WTC11 (cell line): ENCODE results near the gene ASB13.

ENCODE experiments used
- CREB1 ChIP-seq: sonication (generic); formaldehyde crosslinking; IDR thresholded peaks from 2 replicates; pipeline ENCODE4 v1.8.0; 2023; ENCODE audit warnings: mild to moderate bottlenecking, missing genetic modification reagents
- CTCF ChIP-seq: fragments of 200-600 bp; IDR thresholded peaks from 2 replicates; pipeline ENCODE4 v1.8.0; 2022; ENCODE audit warnings: antibody characterized with exemption
- IRF2 ChIP-seq: sonication (generic); formaldehyde crosslinking; IDR thresholded peaks from 2 replicates; pipeline ENCODE4 v1.8.0; 2022; ENCODE audit warnings: low read depth, missing genetic modification reagents, borderline replicate concordance
- MYBL2 ChIP-seq: sonication (generic); formaldehyde crosslinking; IDR thresholded peaks from 2 replicates; pipeline ENCODE4 v1.8.1; 2023; ENCODE audit warnings: mild to moderate bottlenecking, moderate library complexity, missing genetic modification reagents
- SP1 ChIP-seq: sonication (generic); formaldehyde crosslinking; conservative IDR thresholded peaks from 2 replicates; pipeline ENCODE4 v1.8.1; 2022; ENCODE audit warnings: missing genetic modification reagents
- TEAD4 ChIP-seq: sonication (generic); formaldehyde crosslinking; IDR thresholded peaks from 2 replicates; pipeline ENCODE4 v1.8.0; 2022; ENCODE audit warnings: mild to moderate bottlenecking, missing genetic modification reagents
- ZNF281 ChIP-seq: sonication (generic); formaldehyde crosslinking; IDR thresholded peaks from 2 replicates; pipeline ENCODE4 v1.8.0; 2023; ENCODE audit warnings: mild to moderate bottlenecking, missing genetic modification reagents

- TF ChIP-seq CTCF = no peak
- no peak for TF ChIP-seq CREB1 (CRISPR knock-in tag)
- TF ChIP-seq SP1 (CRISPR knock-in tag) = no peak
- TF ChIP-seq IRF2 (CRISPR knock-in tag) = no peak
- no peak for TF ChIP-seq MYBL2 (CRISPR knock-in tag)
- TF ChIP-seq ZNF281 (CRISPR knock-in tag) = no peak
- no peak for TF ChIP-seq TEAD4 (CRISPR knock-in tag)
Measured at GRCh38 chr10:5640036-5640435, 26.4 kb downstream of the ASB13 start.
